ENCODE results near the gene RPIA. TPM values are rescaled to one million over a fixed set of nuclear protein-coding genes. Genes with fewer than 3 reads are reported as not detected.

The RPIA gene
- total RNA-seq, 1 donor from 2014 or later = 8.9 TPM

- Histone ChIP-seq H3K4me3 (ENCODE audit: low read depth, low read length) (no peak overlapping the region), H3K36me3 (ENCODE audit: control insufficient read depth, insufficient read depth, low read length) (no peaks in the 10 kb centered on the region), H3K27me3 (ENCODE audit: control insufficient read depth, insufficient read depth, low read length) (no peaks in the 10 kb centered on the region)
- TF ChIP-seq, protein P1, sequence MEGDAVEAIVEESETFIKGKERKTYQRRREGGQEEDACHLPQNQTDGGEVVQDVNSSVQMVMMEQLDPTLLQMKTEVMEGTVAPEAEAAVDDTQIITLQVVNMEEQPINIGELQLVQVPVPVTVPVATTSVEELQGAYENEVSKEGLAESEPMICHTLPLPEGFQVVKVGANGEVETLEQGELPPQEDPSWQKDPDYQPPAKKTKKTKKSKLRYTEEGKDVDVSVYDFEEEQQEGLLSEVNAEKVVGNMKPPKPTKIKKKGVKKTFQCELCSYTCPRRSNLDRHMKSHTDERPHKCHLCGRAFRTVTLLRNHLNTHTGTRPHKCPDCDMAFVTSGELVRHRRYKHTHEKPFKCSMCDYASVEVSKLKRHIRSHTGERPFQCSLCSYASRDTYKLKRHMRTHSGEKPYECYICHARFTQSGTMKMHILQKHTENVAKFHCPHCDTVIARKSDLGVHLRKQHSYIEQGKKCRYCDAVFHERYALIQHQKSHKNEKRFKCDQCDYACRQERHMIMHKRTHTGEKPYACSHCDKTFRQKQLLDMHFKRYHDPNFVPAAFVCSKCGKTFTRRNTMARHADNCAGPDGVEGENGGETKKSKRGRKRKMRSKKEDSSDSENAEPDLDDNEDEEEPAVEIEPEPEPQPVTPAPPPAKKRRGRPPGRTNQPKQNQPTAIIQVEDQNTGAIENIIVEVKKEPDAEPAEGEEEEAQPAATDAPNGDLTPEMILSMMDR (IDR thresholded peaks at IDR 0.05; ENCODE audit: insufficient read depth, low read length, poor library complexity, severe bottlenecking) = no peak
- DNase-seq (ENCODE audit: low read depth) = no peak
Measured at GRCh38 chr2:88724643-88725332, 33.3 kb downstream of the RPIA start.

DNA sequence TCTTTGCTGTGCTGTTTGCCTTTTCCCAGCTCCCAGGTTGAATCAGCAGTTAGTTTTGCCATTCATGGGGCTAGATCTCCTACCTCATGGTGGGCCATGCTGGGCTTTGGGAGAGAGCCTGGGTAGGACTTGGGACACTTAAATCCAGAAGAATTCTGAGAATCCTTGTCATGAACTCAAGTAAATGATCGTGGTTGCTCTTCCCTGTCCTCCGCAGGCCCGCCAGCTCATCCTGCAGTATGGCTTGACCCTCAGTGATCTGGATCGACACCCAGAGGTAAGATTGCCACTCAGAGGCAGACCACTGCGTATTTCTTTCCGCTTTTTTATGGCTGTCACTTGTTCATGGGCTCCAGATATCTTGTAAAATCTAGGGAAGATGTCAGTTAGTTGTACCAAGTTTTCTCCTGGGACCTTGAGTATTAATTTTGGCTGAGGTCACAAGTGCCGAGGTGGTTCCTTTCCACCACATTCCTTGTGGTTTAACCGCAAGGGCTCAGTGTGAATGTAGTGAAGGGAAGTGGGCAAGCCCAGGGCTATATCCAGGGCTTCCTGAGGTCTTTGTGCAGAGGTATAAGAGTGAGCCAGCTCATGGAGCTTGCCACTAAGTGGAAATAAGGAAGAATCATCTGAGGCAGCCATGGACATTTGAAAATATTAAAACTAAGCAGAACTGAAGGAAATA, 37.7 kb downstream of the RPIA start:
- TF ChIP-seq, protein P1 (IDR thresholded peaks at IDR 0.05; ENCODE audit: insufficient read depth, low read length, poor library complexity, severe bottlenecking) = no peak
- H3K36me3 ChIP-seq (ENCODE audit: control insufficient read depth, insufficient read depth, low read length) = no peaks in the 10 kb centered on the region
- H3K4me3 ChIP-seq (ENCODE audit: low read depth, low read length) = no peak overlapping the region
- no peak for DNase-seq (ENCODE audit: low read depth)
- H3K27me3 ChIP-seq (ENCODE audit: control insufficient read depth, insufficient read depth, low read length) = no peaks in the 10 kb centered on the region

DNA sequence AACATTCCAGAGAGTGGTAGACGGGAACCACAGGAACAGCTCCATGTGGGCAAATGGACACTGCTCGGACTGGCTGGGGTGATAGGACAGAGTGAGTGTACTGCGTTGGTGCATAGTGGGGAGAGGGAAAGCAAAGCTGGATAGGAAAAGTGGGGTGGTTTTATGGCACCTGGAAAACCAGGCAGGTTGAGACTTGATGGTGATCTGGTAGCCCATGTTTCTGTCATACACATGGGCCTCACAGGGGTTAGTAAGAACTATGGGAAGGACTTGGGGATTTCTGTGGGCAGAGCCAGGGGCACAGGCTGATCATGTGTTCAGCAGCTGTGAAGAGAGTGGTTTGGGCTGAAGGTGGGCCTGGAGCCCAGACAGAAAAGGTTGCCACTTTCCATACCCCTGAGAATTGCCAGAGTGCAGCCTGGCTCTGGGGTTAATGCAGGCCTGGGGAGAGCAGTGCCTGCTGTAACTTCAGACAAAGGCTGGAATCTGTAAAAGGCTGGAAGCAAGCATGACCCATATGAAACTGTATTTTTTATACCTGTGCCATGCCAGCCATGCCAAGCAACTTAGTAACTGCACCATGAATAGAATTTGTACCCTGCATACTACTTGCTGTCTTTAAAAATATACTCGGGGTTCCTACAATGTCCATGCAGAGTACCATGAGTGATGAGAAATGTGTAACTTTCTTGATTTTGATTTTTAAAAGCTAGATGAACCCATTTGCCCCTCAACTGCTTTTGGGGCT, 41.9 kb downstream of the RPIA start:
- H3K36me3 ChIP-seq (ENCODE audit: control insufficient read depth, insufficient read depth, low read length) = no peaks in the 10 kb centered on the region
- no peaks in the 10 kb centered on the region for H3K27me3 ChIP-seq (ENCODE audit: control insufficient read depth, insufficient read depth, low read length)
- no peak overlapping the region for H3K4me3 ChIP-seq (ENCODE audit: low read depth, low read length)
- TF ChIP-seq, protein P1 (IDR thresholded peaks at IDR 0.05; ENCODE audit: insufficient read depth, low read length, poor library complexity, severe bottlenecking) = no peak
- no peak for DNase-seq (ENCODE audit: low read depth)

DNA sequence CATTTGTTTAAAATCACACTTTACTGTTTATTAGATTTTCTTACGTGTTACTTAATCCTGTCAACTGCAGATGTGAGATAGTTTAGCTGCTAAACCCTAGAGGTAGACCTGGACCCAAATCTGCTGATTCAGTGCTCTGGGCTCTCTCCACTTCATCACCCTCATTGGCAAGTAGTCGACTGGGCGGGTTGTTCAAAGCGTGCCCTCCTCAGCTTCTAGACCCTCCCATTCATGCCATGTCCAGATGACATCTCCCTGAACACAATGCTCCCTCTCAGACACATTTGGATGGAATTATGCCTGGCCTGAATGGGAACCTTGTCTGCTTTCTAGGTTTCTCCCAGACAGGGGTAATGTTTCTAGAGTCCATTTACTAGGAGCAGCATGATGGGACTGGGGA, 43.7 kb downstream of the RPIA start:
- TF ChIP-seq, protein P1 (IDR thresholded peaks at IDR 0.05; ENCODE audit: insufficient read depth, low read length, poor library complexity, severe bottlenecking) = no peak
- no peak overlapping the region for H3K4me3 ChIP-seq (ENCODE audit: low read depth, low read length)
- DNase-seq (ENCODE audit: low read depth) = no peak
- no peaks in the 10 kb centered on the region for H3K36me3 ChIP-seq (ENCODE audit: control insufficient read depth, insufficient read depth, low read length)
- H3K27me3 ChIP-seq (ENCODE audit: control insufficient read depth, insufficient read depth, low read length) = no peaks in the 10 kb centered on the region

- Histone ChIP-seq H3K27me3 (ENCODE audit: control insufficient read depth, insufficient read depth, low read length) (no peaks in the 10 kb centered on the region), H3K36me3 (ENCODE audit: control insufficient read depth, insufficient read depth, low read length) (no peaks in the 10 kb centered on the region), H3K4me3 (ENCODE audit: low read depth, low read length) (no peak overlapping the region)
- TF ChIP-seq, protein P1 (IDR thresholded peaks at IDR 0.05; ENCODE audit: insufficient read depth, low read length, poor library complexity, severe bottlenecking) = no peak
- no peak for DNase-seq (ENCODE audit: low read depth)
Measured at GRCh38 chr2:88735853-88736252, 44.4 kb downstream of the RPIA start.

Data from kidney epithelial cell (primary cell).